Breast epithelium (tissue), 4 donors: ENCODE results near the gene SIVA1. TPM values are rescaled to one million over a fixed set of nuclear protein-coding genes. Genes with fewer than 3 reads are reported as not detected.

Source experiments
- DNase-seq, 2 donors: peaks; one replicate each; pipeline ENCODE4 v3.0.0-alpha.2; 2019; ENCODE audit warnings: low spot score in 2 of 2
- H3K27ac ChIP-seq, 2 donors: fragments of 200-600 bp; sonication (generic) in 1 of 2; one replicate each; pipeline ENCODE4 v1.5.1; 2016 to 2019; ENCODE audit warnings: mild to moderate bottlenecking in 1 of 2
- H3K27me3 ChIP-seq, 2 donors: fragments of 200-600 bp; sonication (generic) in 1 of 2; one replicate each; pipeline versions ENCODE4 v1.5.1 to v1.6.0; 2017 to 2019; ENCODE audit warnings: control low read depth in 1 of 2, mild to moderate bottlenecking in 1 of 2
- H3K36me3 ChIP-seq: fragments of 200-600 bp; one replicate; pipeline ENCODE4 v1.5.1; 2019
- H3K4me1 ChIP-seq, 2 donors: fragments of 200-600 bp; sonication (generic); one replicate each; pipeline ENCODE4 v1.5.1; 2016 to 2019; ENCODE audit warnings: control low read depth in 1 of 2
- H3K4me3 ChIP-seq, 3 donors: fragments of 200-600 bp; sonication (generic); 1 replicate in 2 of 3; 2 replicates in 1 of 3; pipeline ENCODE4 v1.5.1; 2016 to 2019; ENCODE audit warnings: mild to moderate bottlenecking in 3 of 3, moderate library complexity in 2 of 3
- H3K9me3 ChIP-seq, 2 donors: fragments of 200-600 bp; sonication (generic) in 1 of 2; one replicate each; pipeline ENCODE4 v1.5.1; 2016 to 2019; ENCODE audit warnings: control low read depth in 1 of 2
- CTCF ChIP-seq, 3 donors: fragments of 450-650 bp; IDR thresholded peaks; one replicate each; pipeline ENCODE4 v1.5.1; 2016 to 2017; ENCODE audit warnings: antibody characterized with exemption in 3 of 3, mild to moderate bottlenecking in 3 of 3, moderate library complexity in 3 of 3
- POLR2A ChIP-seq: fragments of 450-650 bp; IDR thresholded peaks from one replicate; pipeline ENCODE4 v1.6.1; 2016; ENCODE audit warnings: antibody characterized with exemption, mild to moderate bottlenecking, moderate library complexity
- POLR2AphosphoS5 ChIP-seq, 3 donors: sonication (generic); formaldehyde crosslinking; IDR thresholded peaks; one replicate each; pipeline ENCODE4 v1.6.1; 2017; ENCODE audit warnings: antibody characterized with exemption in 3 of 3
- intact Hi-C: fragments of 100-400 bp; cut with DNase I; formaldehyde crosslinking; loops from one replicate; pipeline ENCODE4 v1.15.1; 2023; ENCODE audit warnings: low total_unique reads
- total RNA-seq, 3 donors: library from RNA; depleted of rRNA; stranded (reverse); fragments of >200 nt; gene quantifications; one replicate each; pipeline ENCODE4 v1.1.0, GENCODE V29; 2016

The SIVA1 gene
- total RNA-seq, 3 donors from 2014 or later = 181 to 225 (median 223) TPM

- TF ChIP-seq POLR2AphosphoS5 (IDR thresholded peaks at IDR 0.05) (no peak), POLR2A (no peak), CTCF (IDR thresholded peaks at IDR 0.05) (no peak)
- Histone ChIP-seq H3K4me3 (no peak overlapping the region), H3K36me3 (no peaks in the 10 kb centered on the region), H3K9me3 (no peaks in the 10 kb centered on the region), H3K27ac (peak overlapping the region in 1 of 2 donors; percentile 29), H3K27me3 (no peaks in the 10 kb centered on the region), H3K4me1 (peaks cover 28 to 56% of the 10 kb centered on the region in 2 donors)
- no peak for DNase-seq
- intact Hi-C loops = no loop called here
These were observed 37.1 kb downstream of the SIVA1 start for GRCh38 chr14:104789752-104790743.

GRCh38 chr14:104791425-104791824, 38.5 kb downstream of the SIVA1 start:
- intact Hi-C loops = no loop called here
- no peak overlapping the region for H3K4me3 ChIP-seq
- H3K27me3 ChIP-seq = no peaks in the 10 kb centered on the region
- H3K36me3 ChIP-seq = no peaks in the 10 kb centered on the region
- peaks cover 32 to 50% of the 10 kb centered on the region in 2 donors for H3K4me1 ChIP-seq
- H3K27ac ChIP-seq = peak overlapping the region in 1 of 2 donors; percentile 29
- H3K9me3 ChIP-seq = no peaks in the 10 kb centered on the region
- DNase-seq = no peak
- TF ChIP-seq CTCF (IDR thresholded peaks at IDR 0.05) = no peak
- TF ChIP-seq POLR2AphosphoS5 (IDR thresholded peaks at IDR 0.05) = no peak
- no peak for TF ChIP-seq POLR2A

GRCh38 chr14:104792101-104792884, 39.3 kb downstream of the SIVA1 start:
- Histone ChIP-seq H3K27me3 (no peaks in the 10 kb centered on the region), H3K4me1 (peaks cover 23 to 42% of the 10 kb centered on the region in 2 donors), H3K4me3 (peak overlapping the region in 1 of 3 donors; percentile 89), H3K36me3 (no peaks in the 10 kb centered on the region), H3K9me3 (no peaks in the 10 kb centered on the region), H3K27ac (peak overlapping the region; percentile 54 to 77)
- intact Hi-C loops = no loop called here
- TF ChIP-seq POLR2A (no peak), POLR2AphosphoS5 (IDR thresholded peaks at IDR 0.05) (no peak), CTCF (IDR thresholded peaks at IDR 0.05) (no peak)
- no peak for DNase-seq

GRCh38 chr14:104792945-104793702, 40.2 kb downstream of the SIVA1 start:
- Histone ChIP-seq H3K27ac (peak overlapping the region; percentile 54 to 77), H3K4me3 (peak overlapping the region in 2 of 3 donors; percentile 79 to 89), H3K4me1 (peaks cover 18 to 35% of the 10 kb centered on the region in 2 donors)

More at GRCh38 chr14:104792945-104793702, 40.2 kb downstream of the SIVA1 start:
- no peak for TF ChIP-seq POLR2A
- no peak for TF ChIP-seq CTCF (IDR thresholded peaks at IDR 0.05)
- TF ChIP-seq POLR2AphosphoS5 (IDR thresholded peaks at IDR 0.05) = no peak
- Histone ChIP-seq H3K36me3 (no peaks in the 10 kb centered on the region), H3K27me3 (no peaks in the 10 kb centered on the region), H3K9me3 (no peaks in the 10 kb centered on the region)
- intact Hi-C loops = no loop called here
- no peak for DNase-seq
